Esophagus squamous epithelium (tissue), 5 donors: Measurements from ENCODE around the gene IKBKG. TPM values are rescaled to one million over a fixed set of nuclear protein-coding genes. Genes with fewer than 3 reads are reported as not detected.
"Not testable (repeated sequence)": the region's sequence is repeated elsewhere in the genome, so short reads cannot be mapped to it uniquely, and the experiment has no call there.

Experiments used
- DNase-seq: peaks from one replicate; lab custom pipeline; 2025; lab: John Stamatoyannopoulos, UW
- H3K27ac ChIP-seq, 4 donors: fragments of 200-600 bp; sonication (generic); one replicate each; pipeline ENCODE4 v1.5.1; 2016 to 2019; ENCODE audit warnings: mild to moderate bottlenecking in 1 of 4
- H3K27me3 ChIP-seq, 4 donors: fragments of 200-600 bp; sonication (generic); 1 replicate in 3 of 4; 2 replicates in 1 of 4; pipeline versions ENCODE4 v1.5.1 to v1.6.0; 2017 to 2021; ENCODE audit warnings: antibody characterized with exemption in 1 of 4
- H3K36me3 ChIP-seq, 3 donors: fragments of 200-600 bp; sonication (generic); one replicate each; pipeline ENCODE4 v1.5.1; 2016 to 2019
- H3K4me1 ChIP-seq, 3 donors: fragments of 200-600 bp; sonication (generic); one replicate each; pipeline ENCODE4 v1.5.1; 2017 to 2019
- H3K4me3 ChIP-seq, 4 donors: fragments of 200-600 bp; sonication (generic); 1 replicate in 3 of 4; 2 replicates in 1 of 4; pipeline ENCODE4 v1.5.1; 2016 to 2019; ENCODE audit warnings: mild to moderate bottlenecking in 2 of 4, moderate library complexity in 1 of 4
- H3K9me3 ChIP-seq, 3 donors: fragments of 200-600 bp; sonication (generic); one replicate each; pipeline ENCODE4 v1.5.1; 2016 to 2019
- POLR2A ChIP-seq, 4 donors: fragments of 450-650 bp; IDR thresholded peaks; one replicate each; pipeline ENCODE4 v1.6.1; 2017; ENCODE audit warnings: antibody characterized with exemption in 4 of 4, mild to moderate bottlenecking in 4 of 4, moderate library complexity in 3 of 4
- WGBS, 2 donors: methylation state at CpG; one replicate each; pipeline ENCODE4 v1.1.5; 2018; 5-methylcytosine and 5-hydroxymethylcytosine counted together
- intact Hi-C: fragments of 100-400 bp; cut with DNase I; formaldehyde crosslinking; loops from one replicate; pipeline ENCODE4 v1.15.0; 2022
- small RNA-seq, 4 donors: library from RNA; depleted of rRNA; stranded (forward); fragments of <200 nt; gene quantifications; one replicate each; pipeline ENCODE3, GENCODE V24; 2016
- total RNA-seq, 4 donors: library from RNA; depleted of rRNA; stranded (reverse); fragments of >200 nt; gene quantifications; one replicate each; pipeline ENCODE4 v1.1.0, GENCODE V29; 2016
- TF ChIP-seq, protein P1 (sequence below), 6 experiments: fragments of 450-650 bp in 4 of 6; fragments of 200-600 bp in 2 of 6; sonication (generic) in 2 of 6; IDR thresholded peaks; one replicate each; pipeline ENCODE4 v1.5.1; 2016 to 2019; ENCODE audit warnings: antibody characterized with exemption in 6 of 6, mild to moderate bottlenecking in 4 of 6, moderate library complexity in 4 of 6
- donor health status: DM: yes; HTN: yes; CAD: no.

IKBKG gene
- total RNA-seq, 4 donors from 2014 or later, result 9.9 to 14.7 (median 12.6) TPM

DNA sequence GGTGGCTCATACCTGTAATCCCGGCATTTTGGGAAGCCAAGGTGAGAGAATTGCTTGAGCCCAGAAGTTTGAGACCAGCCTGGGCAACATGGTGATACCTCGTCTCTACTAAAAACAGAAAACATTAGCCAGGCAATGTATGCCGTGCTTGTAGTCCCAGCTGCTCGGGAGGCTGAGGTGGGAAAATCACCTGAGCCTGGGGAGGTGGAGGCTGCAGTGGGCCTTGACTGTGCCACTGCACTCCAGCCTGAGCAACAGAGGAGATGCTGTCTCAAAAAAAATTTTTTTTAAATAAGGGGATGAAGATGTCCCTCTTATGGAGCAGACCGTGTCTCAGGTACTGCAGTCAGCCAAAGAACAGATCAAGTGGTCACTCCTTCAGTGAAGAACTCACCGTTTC is 58.1 kb downstream of the IKBKG start:
- DNase-seq, result no peak
- TF ChIP-seq POLR2A (IDR thresholded peaks at IDR 0.05), result no peak
- TF ChIP-seq, protein P1, sequence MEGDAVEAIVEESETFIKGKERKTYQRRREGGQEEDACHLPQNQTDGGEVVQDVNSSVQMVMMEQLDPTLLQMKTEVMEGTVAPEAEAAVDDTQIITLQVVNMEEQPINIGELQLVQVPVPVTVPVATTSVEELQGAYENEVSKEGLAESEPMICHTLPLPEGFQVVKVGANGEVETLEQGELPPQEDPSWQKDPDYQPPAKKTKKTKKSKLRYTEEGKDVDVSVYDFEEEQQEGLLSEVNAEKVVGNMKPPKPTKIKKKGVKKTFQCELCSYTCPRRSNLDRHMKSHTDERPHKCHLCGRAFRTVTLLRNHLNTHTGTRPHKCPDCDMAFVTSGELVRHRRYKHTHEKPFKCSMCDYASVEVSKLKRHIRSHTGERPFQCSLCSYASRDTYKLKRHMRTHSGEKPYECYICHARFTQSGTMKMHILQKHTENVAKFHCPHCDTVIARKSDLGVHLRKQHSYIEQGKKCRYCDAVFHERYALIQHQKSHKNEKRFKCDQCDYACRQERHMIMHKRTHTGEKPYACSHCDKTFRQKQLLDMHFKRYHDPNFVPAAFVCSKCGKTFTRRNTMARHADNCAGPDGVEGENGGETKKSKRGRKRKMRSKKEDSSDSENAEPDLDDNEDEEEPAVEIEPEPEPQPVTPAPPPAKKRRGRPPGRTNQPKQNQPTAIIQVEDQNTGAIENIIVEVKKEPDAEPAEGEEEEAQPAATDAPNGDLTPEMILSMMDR (IDR thresholded peaks at IDR 0.05), result no peak
- Histone ChIP-seq H3K27ac (no peak overlapping the region), H3K36me3 (no peaks in the 10 kb centered on the region), H3K27me3 (no peaks in the 10 kb centered on the region), H3K4me3 (no peak overlapping the region), H3K9me3 (no peaks in the 10 kb centered on the region), H3K4me1 (peaks cover 0 to 11% (median 0%) of the 10 kb centered on the region in 3 donors)
- intact Hi-C loops, result no loop called here
- WGBS, 2 donors, result 76 to 100% methylated on average over 3 to 6 of the region's 6 CpGs

DNA sequence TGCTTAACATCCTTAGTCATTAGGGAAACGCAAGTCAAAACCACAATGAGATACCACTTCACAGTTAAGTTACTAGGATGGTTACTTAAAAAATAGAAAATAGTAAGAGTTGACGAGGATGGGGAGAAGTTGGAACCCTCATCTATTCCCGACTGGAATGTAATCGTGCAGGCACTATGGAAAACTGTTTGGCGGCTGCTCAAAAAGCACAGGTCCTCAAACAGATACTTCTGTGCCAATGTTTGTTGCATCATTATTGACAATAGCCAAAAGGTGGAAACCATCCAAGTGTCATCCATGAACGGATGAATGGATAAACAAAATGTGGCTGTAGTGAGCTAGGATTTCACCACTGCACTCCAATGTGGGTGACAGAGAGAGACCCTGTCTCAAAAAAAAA is 60.0 kb downstream of the IKBKG start:
- TF ChIP-seq, protein P1 (IDR thresholded peaks at IDR 0.05), result no peak
- Histone ChIP-seq H3K9me3 (no peaks in the 10 kb centered on the region), H3K36me3 (no peaks in the 10 kb centered on the region), H3K4me3 (no peak overlapping the region), H3K4me1 (peaks cover 0 to 11% (median 0%) of the 10 kb centered on the region in 3 donors), H3K27ac (no peak overlapping the region), H3K27me3 (no peaks in the 10 kb centered on the region)
- no peak for DNase-seq
- intact Hi-C loops, result no loop called here
- WGBS, 2 donors, result 47 to 48% methylated on average over 6 of the region's 6 CpGs

DNA sequence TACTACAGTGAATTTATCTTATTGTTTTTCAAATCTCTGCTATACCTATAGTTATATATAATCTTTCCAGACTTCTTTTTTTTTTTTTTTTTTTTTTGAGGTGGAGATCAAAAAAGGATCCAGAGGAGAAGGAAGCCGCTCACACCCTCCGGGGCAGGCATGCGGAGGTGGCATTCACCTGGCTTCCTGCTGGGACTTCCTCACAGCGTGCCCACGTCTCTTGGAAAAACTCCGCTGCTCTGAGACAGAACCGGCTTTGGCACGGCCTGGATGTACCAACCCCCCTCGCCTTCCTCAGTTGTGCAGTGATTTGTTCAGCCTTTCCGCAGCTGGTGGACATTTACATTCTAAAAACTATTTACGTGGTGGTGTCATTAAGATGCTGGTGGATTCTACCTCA is 60.6 kb downstream of the IKBKG start:
- not testable (repeated sequence) for DNase-seq

DNA sequence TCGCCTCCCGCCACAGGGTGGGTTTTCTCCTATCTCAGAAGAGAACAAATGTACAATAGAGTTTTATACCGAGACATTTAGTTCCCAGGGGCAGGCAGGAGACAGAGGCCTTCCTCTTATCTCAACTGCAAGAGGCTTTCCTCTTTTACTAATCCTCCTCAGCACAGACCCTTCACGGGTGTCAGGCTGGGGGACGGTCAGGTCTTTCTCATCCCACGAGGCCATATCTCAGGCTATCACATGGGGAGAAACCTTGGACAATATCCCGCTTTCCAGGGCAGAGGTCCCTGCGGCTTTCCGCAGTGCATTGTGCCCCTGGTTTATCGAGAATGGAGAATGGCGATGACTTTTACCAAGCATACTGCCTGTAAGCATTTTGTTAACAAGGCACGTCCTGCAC is 61.4 kb downstream of the IKBKG start:
- H3K4me3 ChIP-seq, DNase-seq, H3K9me3 ChIP-seq, H3K4me1 ChIP-seq, H3K27me3 ChIP-seq, H3K27ac ChIP-seq, intact Hi-C loops, H3K36me3 ChIP-seq: not testable (repeated sequence)
- 80% methylated on average over 3 to 12 of the region's 12 CpGs for WGBS, 2 donors

More for the DNA sequence above, 60.6 kb downstream of the IKBKG start:
- H3K4me3 ChIP-seq, H3K36me3 ChIP-seq, H3K27me3 ChIP-seq, H3K9me3 ChIP-seq, intact Hi-C loops, H3K27ac ChIP-seq: not testable (repeated sequence)
- WGBS, 2 donors, result 80 to 94% methylated on average over 1 to 4 of the region's 11 CpGs
- H3K4me1 ChIP-seq, result peaks cover 0 to 11% (median 0%) of the 10 kb centered on the region in 3 donors

DNA sequence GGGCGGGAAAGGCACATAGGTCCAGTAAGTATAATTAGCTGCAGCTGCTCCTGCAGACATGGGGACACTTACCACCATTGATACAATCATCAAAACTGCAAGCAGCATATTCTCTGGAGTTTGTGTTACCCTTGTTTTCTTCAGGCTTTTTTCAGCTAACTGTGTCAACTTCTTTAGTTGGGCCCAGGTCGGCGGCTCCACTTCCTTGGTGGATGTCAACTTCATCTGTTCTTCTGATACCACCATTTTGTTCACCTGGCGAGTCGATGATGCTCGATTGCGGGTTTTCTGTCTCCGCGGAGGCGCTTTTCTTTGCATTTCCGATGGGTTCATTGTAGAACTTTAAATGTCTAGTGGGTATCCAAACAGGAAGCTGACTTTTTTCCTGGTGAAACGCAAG is 63.7 kb downstream of the IKBKG start:
- H3K27me3 ChIP-seq, DNase-seq, H3K27ac ChIP-seq, H3K4me3 ChIP-seq, intact Hi-C loops, H3K36me3 ChIP-seq, H3K9me3 ChIP-seq, H3K4me1 ChIP-seq: not testable (repeated sequence)
- WGBS, 2 donors, result 90 to 96% methylated on average over 7 to 12 of the region's 12 CpGs

DNA sequence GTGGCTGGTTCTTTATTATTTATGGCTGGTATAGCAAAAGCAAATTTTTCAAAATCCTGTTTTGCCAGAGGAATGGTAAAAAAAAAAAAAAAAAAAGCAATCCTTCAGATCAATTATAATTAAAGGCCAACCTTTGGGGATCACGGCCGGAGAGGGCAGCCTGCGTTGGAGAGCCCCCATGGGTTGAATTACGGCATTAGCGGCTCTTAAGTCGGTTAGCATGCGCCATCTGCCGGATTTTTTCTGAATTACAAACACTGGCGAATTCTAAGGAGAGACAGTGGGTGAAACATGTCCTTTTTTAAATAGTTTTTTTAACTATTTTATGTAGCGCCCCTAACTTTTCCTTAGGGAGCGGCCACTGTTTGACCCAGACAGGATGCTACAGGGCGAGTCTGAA is 66.2 kb downstream of the IKBKG start:
- H3K4me1 ChIP-seq, DNase-seq, H3K4me3 ChIP-seq, H3K9me3 ChIP-seq, H3K27me3 ChIP-seq, intact Hi-C loops, H3K36me3 ChIP-seq, H3K27ac ChIP-seq: not testable (repeated sequence)
- 4% methylated on average over 8 of the region's 12 CpGs; no CpG with 5 or more reads in 1 of the 2 donors for WGBS, 2 donors

Small RNAs within 50 kb of the gene (small RNA-seq; reads per million reads assigned to genes)
- 0 reads per million in 4 donors for gene AC244090.1

Other genes starting within 250 kb of the IKBKG start
- gene FLNA, start 173.0 kb upstream of the IKBKG start, total RNA-seq, result 1,000 to 10,000 TPM in 1 of 4 donors, 100 to 1,000 TPM in 3; 290 to 1,242 (median 582) TPM
- gene EMD, start 168.3 kb upstream of the IKBKG start, total RNA-seq, result 10 to 100 TPM; 12.7 to 50.1 (median 40.2) TPM
- gene RPL10, start 149.2 kb upstream of the IKBKG start, total RNA-seq, result 1,000 to 10,000 TPM; 2,607 to 8,937 (median 4,770) TPM
- 10 to 100 TPM; 21.7 to 41.4 (median 32.1) TPM for gene DNASE1L1, start 138.4 kb upstream of the IKBKG start, total RNA-seq
- 10 to 100 TPM; 16.3 to 37.4 (median 31.4) TPM for gene TAFAZZIN, start 136.1 kb upstream of the IKBKG start, total RNA-seq
- gene ATP6AP1, start 118.9 kb upstream of the IKBKG start, total RNA-seq, result 10 to 100 TPM; 28.5 to 83.8 (median 37.2) TPM
- gene GDI1, start 110.5 kb upstream of the IKBKG start, total RNA-seq, result 10 to 100 TPM; 35.2 to 82.6 (median 35.6) TPM
- gene FAM50A, start 103.5 kb upstream of the IKBKG start, total RNA-seq, result 10 to 100 TPM; 15.9 to 27.3 (median 19.6) TPM
- 1 to 10 TPM; 4.4 to 5.9 (median 5.4) TPM for gene PLXNA3, start 89.3 kb upstream of the IKBKG start, total RNA-seq
- 10 to 100 TPM; 18.2 to 44.3 (median 21.9) TPM for gene LAGE3, start 68.3 kb upstream of the IKBKG start, total RNA-seq
- gene UBL4A, start 61.0 kb upstream of the IKBKG start, total RNA-seq, result 10 to 100 TPM; 32.9 to 41.1 (median 38.2) TPM
- 10 to 100 TPM; 26.1 to 38.5 (median 29.5) TPM for gene SLC10A3, start 57.0 kb upstream of the IKBKG start, total RNA-seq
- gene FAM3A, start 31.4 kb upstream of the IKBKG start, total RNA-seq, result 10 to 100 TPM; 30.5 to 50.8 (median 40.9) TPM
- 100 to 1,000 TPM in 1 of 4 donors, 10 to 100 TPM in 3; 46.5 to 180 (median 79.9) TPM for gene G6PD, start 774 bp upstream of the IKBKG start, total RNA-seq
- not detected for gene CTAG1A, start 37.5 kb downstream of the IKBKG start, total RNA-seq
- gene CTAG1B, start 71.7 kb downstream of the IKBKG start, total RNA-seq, result not detected
- gene CTAG2, start 106.0 kb downstream of the IKBKG start, total RNA-seq, result not detected
- 1 to 10 TPM in 3 of 4 donors, under 1 TPM in 1; 0.61 to 4.4 (median 1.8) TPM for gene GAB3, start 203.5 kb downstream of the IKBKG start, total RNA-seq
- 10 to 100 TPM; 41.5 to 86.2 (median 49.5) TPM for gene DKC1, start 215.2 kb downstream of the IKBKG start, total RNA-seq